Measurements from ENCODE around the gene ITGB4.

Gene ITGB4

GRCh38 chr17:75791254-75791653 lies 70.0 kb downstream of the ITGB4 start:
- no peak for TF ChIP-seq TAF1 (IDR thresholded peaks at IDR 0.05; ENCODE audit: borderline replicate concordance, insufficient read depth, low read length)
- TF ChIP-seq SIN3A (IDR thresholded peaks at IDR 0.05; ENCODE audit: borderline replicate concordance, insufficient read depth, low read length): no peak
- TF ChIP-seq POLR2AphosphoS5 (IDR thresholded peaks at IDR 0.05; ENCODE audit: low read depth, low read length): no peak
- TF ChIP-seq FOXP2 (optimal IDR thresholded peaks at IDR 0.05; ENCODE audit: borderline replicate concordance, extremely low read depth, extremely low read length, insufficient read depth): no peak
- TF ChIP-seq, protein P1, sequence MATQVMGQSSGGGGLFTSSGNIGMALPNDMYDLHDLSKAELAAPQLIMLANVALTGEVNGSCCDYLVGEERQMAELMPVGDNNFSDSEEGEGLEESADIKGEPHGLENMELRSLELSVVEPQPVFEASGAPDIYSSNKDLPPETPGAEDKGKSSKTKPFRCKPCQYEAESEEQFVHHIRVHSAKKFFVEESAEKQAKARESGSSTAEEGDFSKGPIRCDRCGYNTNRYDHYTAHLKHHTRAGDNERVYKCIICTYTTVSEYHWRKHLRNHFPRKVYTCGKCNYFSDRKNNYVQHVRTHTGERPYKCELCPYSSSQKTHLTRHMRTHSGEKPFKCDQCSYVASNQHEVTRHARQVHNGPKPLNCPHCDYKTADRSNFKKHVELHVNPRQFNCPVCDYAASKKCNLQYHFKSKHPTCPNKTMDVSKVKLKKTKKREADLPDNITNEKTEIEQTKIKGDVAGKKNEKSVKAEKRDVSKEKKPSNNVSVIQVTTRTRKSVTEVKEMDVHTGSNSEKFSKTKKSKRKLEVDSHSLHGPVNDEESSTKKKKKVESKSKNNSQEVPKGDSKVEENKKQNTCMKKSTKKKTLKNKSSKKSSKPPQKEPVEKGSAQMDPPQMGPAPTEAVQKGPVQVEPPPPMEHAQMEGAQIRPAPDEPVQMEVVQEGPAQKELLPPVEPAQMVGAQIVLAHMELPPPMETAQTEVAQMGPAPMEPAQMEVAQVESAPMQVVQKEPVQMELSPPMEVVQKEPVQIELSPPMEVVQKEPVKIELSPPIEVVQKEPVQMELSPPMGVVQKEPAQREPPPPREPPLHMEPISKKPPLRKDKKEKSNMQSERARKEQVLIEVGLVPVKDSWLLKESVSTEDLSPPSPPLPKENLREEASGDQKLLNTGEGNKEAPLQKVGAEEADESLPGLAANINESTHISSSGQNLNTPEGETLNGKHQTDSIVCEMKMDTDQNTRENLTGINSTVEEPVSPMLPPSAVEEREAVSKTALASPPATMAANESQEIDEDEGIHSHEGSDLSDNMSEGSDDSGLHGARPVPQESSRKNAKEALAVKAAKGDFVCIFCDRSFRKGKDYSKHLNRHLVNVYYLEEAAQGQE (IDR thresholded peaks at IDR 0.05; ENCODE audit: insufficient read depth in 1 of 2, low read depth in 2 of 2, low read length in 2 of 2): no peak

- TF ChIP-seq POLR2AphosphoS5 (IDR thresholded peaks at IDR 0.05; ENCODE audit: low read depth, low read length): no peak
Measured at GRCh38 chr17:75793460-75793859, 72.2 kb downstream of the ITGB4 start.

GRCh38 chr17:75795820-75796607 lies 74.8 kb downstream of the ITGB4 start:
- TF ChIP-seq FOXP2 (optimal IDR thresholded peaks at IDR 0.05; ENCODE audit: borderline replicate concordance, extremely low read depth, extremely low read length, insufficient read depth) (no peak), SIN3A (IDR thresholded peaks at IDR 0.05; ENCODE audit: borderline replicate concordance, insufficient read depth, low read length) (no peak), TAF1 (IDR thresholded peaks at IDR 0.05; ENCODE audit: borderline replicate concordance, insufficient read depth, low read length) (no peak), POLR2AphosphoS5 (IDR thresholded peaks at IDR 0.05; ENCODE audit: low read depth, low read length) (no peak)
- TF ChIP-seq, protein P1 (IDR thresholded peaks at IDR 0.05; ENCODE audit: insufficient read depth in 1 of 2, low read depth in 2 of 2, low read length in 2 of 2): no peak

GRCh38 chr17:75799402-75799801 lies 78.1 kb downstream of the ITGB4 start:
- TF ChIP-seq, protein P1 (IDR thresholded peaks at IDR 0.05; ENCODE audit: insufficient read depth in 1 of 2, low read depth in 2 of 2, low read length in 2 of 2): no peak
- TF ChIP-seq POLR2AphosphoS5 (IDR thresholded peaks at IDR 0.05; ENCODE audit: low read depth, low read length) (no peak), TAF1 (IDR thresholded peaks at IDR 0.05; ENCODE audit: borderline replicate concordance, insufficient read depth, low read length) (no peak), SIN3A (IDR thresholded peaks at IDR 0.05; ENCODE audit: borderline replicate concordance, insufficient read depth, low read length) (no peak), FOXP2 (optimal IDR thresholded peaks at IDR 0.05; ENCODE audit: borderline replicate concordance, extremely low read depth, extremely low read length, insufficient read depth) (no peak)

DNA sequence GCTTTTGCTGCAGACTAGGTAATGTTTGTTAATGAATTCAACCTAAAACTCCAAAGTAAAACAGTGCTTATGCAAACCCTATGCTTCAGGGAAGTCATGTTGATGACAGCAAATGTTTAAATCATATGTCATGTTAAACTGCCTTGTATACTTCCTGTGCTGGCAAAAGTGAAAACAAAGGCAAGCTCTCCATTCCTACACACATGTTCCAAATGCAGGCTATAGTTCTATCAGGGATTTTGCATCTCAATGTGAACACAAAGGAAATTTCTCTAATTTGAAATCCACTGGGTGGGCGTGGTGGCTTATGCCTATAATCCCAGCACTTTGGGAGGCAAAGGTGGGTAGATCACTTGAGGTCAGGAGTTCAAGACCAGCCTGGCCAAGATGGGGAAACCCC lies 82.6 kb downstream of the ITGB4 start:
- no peak for TF ChIP-seq SIN3A (IDR thresholded peaks at IDR 0.05; ENCODE audit: borderline replicate concordance, insufficient read depth, low read length)
- TF ChIP-seq, protein P1 (IDR thresholded peaks at IDR 0.05; ENCODE audit: insufficient read depth in 1 of 2, low read depth in 2 of 2, low read length in 2 of 2): no peak
- no peak for TF ChIP-seq TAF1 (IDR thresholded peaks at IDR 0.05; ENCODE audit: borderline replicate concordance, insufficient read depth, low read length)
- TF ChIP-seq FOXP2 (optimal IDR thresholded peaks at IDR 0.05; ENCODE audit: borderline replicate concordance, extremely low read depth, extremely low read length, insufficient read depth): no peak
